Activated CD8-positive, alpha-beta memory T cell treated with anti-CD3 and anti-CD28 coated beads, Interleukin-2, amount 50 U/mL, for 1 hour (primary cell): Measurements from ENCODE around the gene DRG2.

Experiments used
- DNase-seq: peaks from one replicate; pipeline ENCODE4 v3.0.0-alpha.2; 2020; ENCODE audit errors: extremely low read depth

Gene DRG2

DNA sequence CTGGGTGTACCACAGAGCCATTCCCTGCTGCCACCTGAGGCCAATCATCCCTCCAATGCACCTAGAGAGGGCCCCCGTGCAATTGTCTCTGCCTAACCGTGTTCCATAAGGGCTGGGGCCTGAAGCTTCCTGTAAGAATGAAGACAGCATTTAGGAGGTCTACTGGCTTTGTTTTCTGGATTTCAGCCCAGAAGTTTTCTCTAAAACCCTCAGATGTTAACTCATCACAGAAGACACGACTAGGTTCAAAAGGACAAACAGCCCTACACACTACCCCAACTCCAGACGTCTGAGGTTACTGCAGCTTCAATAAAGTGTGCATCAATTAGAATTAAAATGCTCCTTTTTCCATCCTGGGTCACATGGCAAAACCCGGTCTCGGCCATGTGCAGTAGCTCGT lies 10.8 kb upstream of the DRG2 start:
- no peak for DNase-seq

GRCh38 chr17:18079543-18079942 lies 8.2 kb upstream of the DRG2 start:
- DNase-seq, result no peak

DNA sequence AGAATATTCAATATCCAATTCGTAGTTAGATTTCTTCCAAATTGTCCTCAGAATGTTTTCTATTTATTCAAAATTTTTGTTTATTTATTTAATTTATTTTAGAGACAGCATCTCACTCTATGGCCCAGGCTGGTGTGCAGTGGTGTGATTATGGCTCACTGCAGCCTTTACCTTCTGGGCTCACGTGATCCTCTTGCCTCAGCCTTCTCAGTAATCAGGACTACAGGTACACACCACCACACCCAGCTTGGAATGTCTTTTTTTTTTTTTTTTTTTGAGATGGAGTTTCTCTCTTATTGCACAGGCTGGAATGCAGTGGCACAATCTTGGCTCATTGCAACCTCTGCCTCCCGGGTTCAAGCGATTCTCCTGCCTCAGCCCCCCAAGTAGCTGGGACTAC lies 3.5 kb upstream of the DRG2 start:
- no peak for DNase-seq

DNA sequence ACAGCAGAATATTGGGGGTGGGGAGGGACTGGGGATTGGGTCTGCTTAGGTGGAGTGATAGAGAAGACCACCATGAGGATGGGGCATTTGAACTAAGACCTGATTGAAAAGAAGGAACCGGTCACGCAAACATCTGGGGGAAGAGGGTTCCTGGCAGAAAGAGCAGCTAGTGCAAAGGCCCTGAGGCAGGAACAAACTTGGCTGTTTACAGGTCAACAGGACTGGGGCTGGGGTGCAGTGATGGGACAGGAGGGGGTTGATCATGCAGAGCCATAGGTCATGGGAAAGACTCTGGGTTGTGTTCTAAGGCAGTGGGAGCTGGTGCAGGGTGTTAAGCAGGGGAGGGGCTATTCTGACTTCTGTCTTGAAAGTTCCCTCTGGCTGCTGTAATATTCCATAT lies 1.9 kb downstream of the DRG2 start:
- no peak for DNase-seq

GRCh38 chr17:18093616-18094408 lies 6.1 kb downstream of the DRG2 start:
- no peak for DNase-seq

- DNase-seq, result no peak
Observed at GRCh38 chr17:18094409-18094807, 6.7 kb downstream of the DRG2 start.

DNA sequence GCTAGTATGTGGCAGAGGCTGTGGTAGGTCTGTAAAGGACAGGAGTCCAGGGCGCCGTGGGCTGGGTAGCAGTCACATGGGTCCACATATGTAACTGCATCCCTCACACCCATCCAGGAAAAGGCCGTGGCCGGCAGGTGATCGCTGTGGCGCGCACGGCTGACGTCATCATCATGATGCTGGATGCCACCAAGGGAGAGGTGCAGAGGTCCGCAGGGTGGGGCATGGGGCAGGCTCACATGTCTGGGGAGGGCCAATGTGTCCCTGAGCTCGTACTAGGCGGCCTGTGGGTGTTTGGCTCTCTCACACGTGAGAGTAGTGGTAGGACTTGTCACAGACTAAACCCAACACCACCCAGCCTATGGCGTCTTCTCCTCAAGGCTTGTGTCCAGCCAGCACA lies 11.8 kb downstream of the DRG2 start:
- no peak for DNase-seq

DNA sequence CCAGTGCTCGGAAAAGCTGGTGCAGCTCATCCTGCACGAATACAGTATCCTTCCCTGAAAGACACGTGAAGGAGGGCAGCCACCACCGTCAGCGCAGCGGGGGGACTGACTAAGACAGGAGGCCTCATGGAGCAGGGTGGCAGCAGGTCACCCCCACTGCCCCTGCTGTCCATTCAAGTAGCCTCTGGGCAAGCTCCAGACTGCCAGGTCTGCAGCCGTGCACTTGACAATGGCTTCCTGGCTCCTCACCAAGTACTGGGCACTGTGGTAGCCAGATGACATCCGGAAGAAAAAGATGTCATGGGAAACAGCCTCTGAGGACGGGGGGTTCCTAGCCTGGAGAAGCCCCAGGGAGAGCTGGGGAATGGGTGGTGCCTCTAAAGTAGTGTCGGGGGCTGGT lies 12.9 kb downstream of the DRG2 start:
- no peak for DNase-seq

DNA sequence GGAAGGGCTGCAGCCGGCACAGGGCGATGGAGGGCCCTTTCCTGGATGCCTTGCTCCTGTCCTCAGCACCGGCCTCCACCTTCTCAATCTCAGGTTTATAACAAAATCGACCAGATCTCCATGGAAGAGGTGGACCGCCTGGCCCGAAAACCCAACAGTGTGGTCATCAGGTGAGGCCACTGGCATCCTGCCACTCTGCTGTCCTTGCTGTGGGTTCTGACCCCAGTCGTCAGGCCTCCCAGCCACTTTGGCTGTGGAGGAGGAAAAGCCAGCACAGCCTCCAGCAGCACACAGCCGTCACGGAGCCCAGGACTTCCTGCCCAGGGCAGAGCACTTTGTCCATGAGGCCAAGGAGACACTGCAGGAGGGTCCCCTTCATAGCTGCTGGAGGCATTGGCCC lies 14.1 kb downstream of the DRG2 start:
- DNase-seq, result no peak

GRCh38 chr17:18102640-18103039 lies 14.9 kb downstream of the DRG2 start:
- DNase-seq, result no peak

GRCh38 chr17:18105027-18105426 lies 17.3 kb downstream of the DRG2 start:
- no peak for DNase-seq

GRCh38 chr17:18105595-18105994 lies 17.8 kb downstream of the DRG2 start:
- DNase-seq, result no peak

- no peak for DNase-seq
Observed at GRCh38 chr17:18106211-18106610, 18.5 kb downstream of the DRG2 start.

- no peak for DNase-seq
Observed at GRCh38 chr17:18107061-18107790, 19.5 kb downstream of the DRG2 start.

- DNase-seq, result no peak
Observed at GRCh38 chr17:18107971-18108370, 20.2 kb downstream of the DRG2 start.

GRCh38 chr17:18108401-18109312 lies 20.9 kb downstream of the DRG2 start, which contains the start of gene MYO15A:
TSS of gene MYO15A (plus strand) at chr17:18108756. CDS start at chr17:18118801, 10,045 bp downstream.
- DNase-seq, result no peak

- DNase-seq, result no peak
Observed at GRCh38 chr17:18109935-18110485, 22.3 kb downstream of the DRG2 start.

- no peak for DNase-seq
Observed at GRCh38 chr17:18110636-18111145, 22.9 kb downstream of the DRG2 start.

DNA sequence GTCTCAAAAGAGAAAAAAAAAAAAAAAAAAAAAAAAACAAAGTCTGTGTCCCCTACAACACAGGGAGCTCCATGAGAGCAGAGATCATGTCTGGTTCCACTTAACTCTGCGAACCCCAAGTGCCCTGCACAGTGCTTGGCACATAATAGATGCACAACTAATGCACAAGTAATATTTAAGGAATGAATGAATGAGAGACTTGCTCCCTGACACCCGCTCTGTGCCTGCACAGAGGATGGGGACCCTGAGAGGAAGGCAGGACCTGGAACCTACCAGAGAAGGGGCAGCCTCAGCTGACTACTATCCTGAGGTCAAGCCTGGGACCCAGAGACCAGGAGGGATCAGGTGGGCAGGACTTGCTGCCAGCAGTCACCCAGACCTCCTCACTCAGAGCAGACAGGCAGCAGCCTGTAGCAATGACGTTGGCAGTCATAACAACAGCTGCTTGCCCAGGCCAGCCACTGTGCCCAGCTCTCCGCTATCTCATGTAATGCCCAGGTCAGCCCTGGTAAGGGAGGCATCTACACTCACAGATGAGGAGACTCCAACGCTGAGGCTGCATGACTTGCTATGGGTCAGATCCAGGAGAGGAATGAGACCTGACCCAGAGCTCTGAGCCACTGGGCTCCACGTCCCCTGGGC lies 23.7 kb downstream of the DRG2 start:
- no peak for DNase-seq

GRCh38 chr17:18115517-18115916 lies 27.8 kb downstream of the DRG2 start:
- DNase-seq, result no peak

GRCh38 chr17:18116078-18116477 lies 28.3 kb downstream of the DRG2 start:
- DNase-seq, result no peak
